Fibroblast of lung (primary cell): ENCODE measurements around the gene SRC.

ENCODE experiments used
- CTCF ChIP-seq, 2 donors: IDR thresholded peaks in 1 of 2; conservative IDR thresholded peaks in 1 of 2; 1 replicate in 1 of 2; 2 replicates in 1 of 2; pipeline ENCODE4 v1.5.1; 2011 to 2012; ENCODE audit warnings: low read length in 2 of 2, control low read depth in 1 of 2, inconsistent platforms in 1 of 2, low read depth in 1 of 2, mild to moderate bottlenecking in 1 of 2
- EZH2 ChIP-seq: IDR thresholded peaks from 2 replicates; pipeline ENCODE4 v1.5.1; 2012; ENCODE audit warnings: low read length, control low read depth, mild to moderate bottlenecking; ENCODE audit errors: missing control alignments

- TF ChIP-seq CTCF (conservative IDR thresholded peaks at IDR 0.05 in 1 of 2, IDR thresholded peaks at IDR 0.05 in 1 of 2; ENCODE audit: low read depth in 1 of 2, low read length in 2 of 2) (no peak), EZH2 (no peak)
These were observed 48.8 kb downstream of the SRC start for GRCh38 chr20:37394543-37395409.
